ENCODE measurements around the gene ZNF462.

The ZNF462 gene

DNA sequence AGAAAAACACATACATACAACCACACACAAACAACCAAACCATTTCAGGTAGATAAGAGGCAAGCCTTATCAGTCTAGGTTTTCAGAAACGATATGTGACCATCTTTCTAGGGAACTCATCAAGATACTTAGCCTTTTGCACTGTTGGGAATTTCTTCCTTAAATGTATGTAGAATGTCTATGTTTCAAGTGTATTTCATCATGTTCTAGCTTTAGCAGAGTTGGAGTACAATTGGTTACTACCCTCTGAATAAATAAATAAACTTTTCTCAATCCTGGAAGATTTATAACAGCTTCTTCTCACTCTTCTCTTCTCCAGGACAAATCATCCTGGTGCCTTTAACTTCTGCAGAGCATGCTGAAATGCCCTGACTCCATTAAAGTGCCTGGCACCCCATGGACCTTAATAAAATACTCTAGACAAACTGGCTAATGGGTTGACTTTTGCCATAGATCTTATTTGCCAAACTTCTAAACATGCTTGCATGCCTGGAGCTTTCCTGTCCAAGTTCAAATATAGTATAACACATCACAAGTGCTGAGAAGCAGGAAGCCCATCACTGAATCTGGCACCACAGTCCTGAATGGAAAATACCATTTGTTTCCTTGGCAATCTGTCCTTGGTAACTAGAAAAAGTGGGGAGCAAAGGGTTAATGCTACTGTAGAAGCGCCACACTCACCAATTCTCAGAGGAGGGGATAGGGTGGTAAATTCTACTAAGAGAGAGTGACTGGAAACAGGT is 33.1 kb upstream of the ZNF462 start:
- TF ChIP-seq CTCF (IDR thresholded peaks at IDR 0.05; ENCODE audit: insufficient read depth, low read length, missing control alignments) = no peak
- ChIA-PET POLR2A (no interaction called here), CTCF (interaction anchor here (0.9 kb wide), 1 partner anchor 32 kb away, joined by 3 read pairs; no protein-coding TSS in a partner anchor)

GRCh38 chr9:106830527-106831150 is 32.3 kb upstream of the ZNF462 start:
- POLR2A ChIA-PET = no interaction called here
- TF ChIP-seq CTCF (IDR thresholded peaks at IDR 0.05; ENCODE audit: insufficient read depth, low read length, missing control alignments) = no peak
- DNase-seq (ENCODE audit: low read depth, low spot score) = no peak
- H3K4me3 ChIP-seq (ENCODE audit: low read depth, low read length) = no peak overlapping the region
- CTCF ChIA-PET = no interaction called here

More for the DNA sequence above, 33.1 kb upstream of the ZNF462 start:
- DNase-seq (ENCODE audit: low read depth, low spot score) = no peak
- no peak overlapping the region for H3K4me3 ChIP-seq (ENCODE audit: low read depth, low read length)

- H3K4me3 ChIP-seq (ENCODE audit: low read depth, low read length) = no peak overlapping the region
- CTCF ChIA-PET = no interaction called here
- POLR2A ChIA-PET = no interaction called here
- no peak for TF ChIP-seq CTCF (IDR thresholded peaks at IDR 0.05; ENCODE audit: insufficient read depth, low read length, missing control alignments)
- no peak for DNase-seq (ENCODE audit: low read depth, low spot score)
Observed at GRCh38 chr9:106834888-106835287, 28.1 kb upstream of the ZNF462 start.

DNA sequence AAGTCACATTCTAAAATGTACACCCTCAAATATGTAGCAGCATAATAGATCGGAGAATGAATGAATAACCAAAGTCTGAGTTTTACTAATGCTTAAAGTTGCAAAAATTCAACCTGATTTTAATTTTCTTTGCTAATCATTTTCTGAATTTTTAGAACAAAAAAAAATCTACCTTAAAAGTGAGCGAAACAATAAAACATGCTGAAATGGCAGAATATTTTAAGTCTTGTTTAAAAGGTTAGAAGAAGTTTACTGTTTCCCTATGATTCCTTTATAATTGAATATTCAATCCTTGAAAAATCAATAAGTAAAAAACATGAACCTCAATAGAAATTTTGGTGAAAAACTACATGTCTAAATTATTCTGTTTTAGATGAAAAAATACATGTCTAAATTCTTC is 27.1 kb upstream of the ZNF462 start:
- ChIA-PET CTCF (no interaction called here), POLR2A (no interaction called here)
- TF ChIP-seq CTCF (IDR thresholded peaks at IDR 0.05; ENCODE audit: insufficient read depth, low read length, missing control alignments) = no peak
- no peak for DNase-seq (ENCODE audit: low read depth, low spot score)
- no peak overlapping the region for H3K4me3 ChIP-seq (ENCODE audit: low read depth, low read length)

GRCh38 chr9:106843371-106843770 is 19.6 kb upstream of the ZNF462 start:
- no peak for DNase-seq (ENCODE audit: low read depth, low spot score)

More at GRCh38 chr9:106843371-106843770, 19.6 kb upstream of the ZNF462 start:
- TF ChIP-seq CTCF (IDR thresholded peaks at IDR 0.05; ENCODE audit: insufficient read depth, low read length, missing control alignments) = no peak
- no peak overlapping the region for H3K4me3 ChIP-seq (ENCODE audit: low read depth, low read length)
- ChIA-PET POLR2A (no interaction called here), CTCF (interaction anchor here (0.9 kb wide), 1 partner anchor 44 kb away, joined by 3 read pairs; no protein-coding TSS in a partner anchor)
